ENCODE results near the gene IL11.

GRCh38 chr19:55419103-55419502 is 48.8 kb upstream of the IL11 start:
- TF ChIP-seq, protein P1, sequence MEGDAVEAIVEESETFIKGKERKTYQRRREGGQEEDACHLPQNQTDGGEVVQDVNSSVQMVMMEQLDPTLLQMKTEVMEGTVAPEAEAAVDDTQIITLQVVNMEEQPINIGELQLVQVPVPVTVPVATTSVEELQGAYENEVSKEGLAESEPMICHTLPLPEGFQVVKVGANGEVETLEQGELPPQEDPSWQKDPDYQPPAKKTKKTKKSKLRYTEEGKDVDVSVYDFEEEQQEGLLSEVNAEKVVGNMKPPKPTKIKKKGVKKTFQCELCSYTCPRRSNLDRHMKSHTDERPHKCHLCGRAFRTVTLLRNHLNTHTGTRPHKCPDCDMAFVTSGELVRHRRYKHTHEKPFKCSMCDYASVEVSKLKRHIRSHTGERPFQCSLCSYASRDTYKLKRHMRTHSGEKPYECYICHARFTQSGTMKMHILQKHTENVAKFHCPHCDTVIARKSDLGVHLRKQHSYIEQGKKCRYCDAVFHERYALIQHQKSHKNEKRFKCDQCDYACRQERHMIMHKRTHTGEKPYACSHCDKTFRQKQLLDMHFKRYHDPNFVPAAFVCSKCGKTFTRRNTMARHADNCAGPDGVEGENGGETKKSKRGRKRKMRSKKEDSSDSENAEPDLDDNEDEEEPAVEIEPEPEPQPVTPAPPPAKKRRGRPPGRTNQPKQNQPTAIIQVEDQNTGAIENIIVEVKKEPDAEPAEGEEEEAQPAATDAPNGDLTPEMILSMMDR (IDR thresholded peaks at IDR 0.05; ENCODE audit: insufficient read depth, low read depth, low read length): no peak
- TF ChIP-seq EZH2 (IDR thresholded peaks at IDR 0.05; ENCODE audit: insufficient read depth, low read length): no peak
